ENCODE results near the gene PMM1. TPM values are rescaled to one million over a fixed set of nuclear protein-coding genes. Genes with fewer than 3 reads are reported as not detected.
"Not testable (repeated sequence)": the region's sequence is repeated elsewhere in the genome, so short reads cannot be mapped to it uniquely, and the experiment has no call there.

The PMM1 gene
- total and polyA plus RNA-seq, 2 experiments from 2014 or later = 34.0 to 53.7 TPM

- no peaks in the 10 kb centered on the region for H3K9me3 ChIP-seq (ENCODE audit: low read depth)
- no peaks in the 10 kb centered on the region for H3K27me3 ChIP-seq
- no peaks in the 10 kb centered on the region for H3K4me1 ChIP-seq (ENCODE audit: low read depth)
- TF ChIP-seq CTCF (IDR thresholded peaks at IDR 0.05; ENCODE audit: low read depth, low read length) = no peak
- DNase-seq (ENCODE audit: low read depth in 1 of 2, low spot score in 1 of 2) = peak in 1 of 2 donors; percentile 38
- H3K36me3 ChIP-seq = no peaks in the 10 kb centered on the region
- no peak overlapping the region for H3K4me3 ChIP-seq
- H3K27ac ChIP-seq = no peak overlapping the region
Measured at GRCh38 chr22:41574847-41575381, 14.7 kb downstream of the PMM1 start.

GRCh38 chr22:41573677-41574076, 16.0 kb downstream of the PMM1 start:
- Histone ChIP-seq H3K27ac (no peak overlapping the region), H3K27me3 (no peaks in the 10 kb centered on the region), H3K4me1 (ENCODE audit: low read depth) (no peaks in the 10 kb centered on the region), H3K36me3 (no peaks in the 10 kb centered on the region), H3K9me3 (ENCODE audit: low read depth) (no peaks in the 10 kb centered on the region), H3K4me3 (no peak overlapping the region)
- DNase-seq (ENCODE audit: low read depth in 1 of 2, low spot score in 1 of 2) = no peak
- TF ChIP-seq CTCF (IDR thresholded peaks at IDR 0.05; ENCODE audit: low read depth, low read length) = no peak

- not testable (repeated sequence) for H3K27ac ChIP-seq; H3K9me3 ChIP-seq (ENCODE audit: low read depth); H3K36me3 ChIP-seq; H3K4me1 ChIP-seq (ENCODE audit: low read depth); H3K4me3 ChIP-seq; DNase-seq (ENCODE audit: low read depth in 1 of 2, low spot score in 1 of 2); H3K27me3 ChIP-seq
Measured at GRCh38 chr22:41572305-41572704, 17.3 kb downstream of the PMM1 start.

- Histone ChIP-seq H3K27ac (no peak overlapping the region), H3K27me3 (no peaks in the 10 kb centered on the region), H3K4me1 (ENCODE audit: low read depth) (no peaks in the 10 kb centered on the region), H3K36me3 (no peaks in the 10 kb centered on the region), H3K9me3 (ENCODE audit: low read depth) (no peaks in the 10 kb centered on the region), H3K4me3 (no peak overlapping the region)
- no peak for DNase-seq (ENCODE audit: low read depth in 1 of 2, low spot score in 1 of 2)
- TF ChIP-seq CTCF (IDR thresholded peaks at IDR 0.05; ENCODE audit: low read depth, low read length) = no peak
Measured at GRCh38 chr22:41571786-41572185, 17.9 kb downstream of the PMM1 start.

GRCh38 chr22:41570221-41570620, 19.4 kb downstream of the PMM1 start:
- H3K27ac ChIP-seq = no peak overlapping the region
- DNase-seq (ENCODE audit: low read depth in 1 of 2, low spot score in 1 of 2) = no peak

GRCh38 chr22:41568811-41569210, 20.8 kb downstream of the PMM1 start:
- no peaks in the 10 kb centered on the region for H3K27me3 ChIP-seq
- H3K9me3 ChIP-seq (ENCODE audit: low read depth) = no peaks in the 10 kb centered on the region
- no peak overlapping the region for H3K4me3 ChIP-seq
- H3K36me3 ChIP-seq = no peaks in the 10 kb centered on the region
- no peaks in the 10 kb centered on the region for H3K4me1 ChIP-seq (ENCODE audit: low read depth)
- H3K27ac ChIP-seq = no peak overlapping the region
- TF ChIP-seq CTCF (IDR thresholded peaks at IDR 0.05; ENCODE audit: low read depth, low read length) = no peak
- no peak for DNase-seq (ENCODE audit: low read depth in 1 of 2, low spot score in 1 of 2)

More at GRCh38 chr22:41570221-41570620, 19.4 kb downstream of the PMM1 start:
- Histone ChIP-seq H3K4me1 (ENCODE audit: low read depth) (no peaks in the 10 kb centered on the region), H3K27me3 (no peaks in the 10 kb centered on the region), H3K36me3 (no peaks in the 10 kb centered on the region), H3K4me3 (no peak overlapping the region), H3K9me3 (ENCODE audit: low read depth) (no peaks in the 10 kb centered on the region)
- TF ChIP-seq CTCF (IDR thresholded peaks at IDR 0.05; ENCODE audit: low read depth, low read length) = no peak

Measured in cardiac muscle cell (in vitro differentiated cells and primary cell).